ENCODE results near the gene ANP32A. TPM values are rescaled to one million over a fixed set of nuclear protein-coding genes. Genes with fewer than 3 reads are reported as not detected.

ANP32A gene
- polyA plus RNA-seq, 1 donor, result 201 TPM

DNA sequence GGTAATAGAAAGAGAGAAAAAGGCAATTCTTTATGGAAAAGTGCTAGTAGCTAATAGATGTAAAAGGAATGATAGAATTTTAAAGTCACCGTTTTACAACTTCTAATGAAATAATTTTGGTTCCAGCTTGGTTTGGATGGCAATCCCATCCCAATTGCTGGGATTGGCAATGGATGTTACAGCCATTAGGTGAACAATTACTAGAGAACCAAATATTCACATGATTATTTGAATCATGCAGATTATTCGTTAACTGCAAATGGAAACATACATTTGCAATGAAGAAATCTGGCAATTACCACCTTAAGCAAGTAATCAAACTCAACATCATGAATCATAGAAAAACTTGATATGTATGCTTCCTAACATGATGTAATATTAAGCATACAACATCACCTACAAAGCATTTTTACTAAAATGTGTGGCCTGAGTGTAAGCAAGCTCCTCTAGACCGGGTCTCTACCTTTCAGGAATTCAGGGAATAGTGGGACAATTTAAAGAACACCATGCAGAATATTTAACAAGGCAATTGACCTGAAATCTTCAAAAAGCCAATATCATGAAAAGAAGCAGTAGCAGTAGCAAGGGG lies 26.2 kb upstream of the ANP32A start:
- WGBS (ENCODE audit: insufficient coverage, low lambda C conversion rate), result 100% methylated on average over 1 of the region's 3 CpGs
- no peak overlapping the region for H3K27ac ChIP-seq (ENCODE audit: low read length)
- H3K27me3 ChIP-seq (ENCODE audit: control insufficient read depth, insufficient read depth, low read length), result peaks cover 37% of the 10 kb centered on the region
- H3K9me3 ChIP-seq (ENCODE audit: control insufficient read depth, low read depth, low read length), result no peaks in the 10 kb centered on the region
- no peaks in the 10 kb centered on the region for H3K36me3 ChIP-seq (ENCODE audit: control insufficient read depth, insufficient read depth, low read length)
- DNase-seq, result no peak
- no peak overlapping the region for H3K4me3 ChIP-seq (ENCODE audit: low read length)
- H3K4me1 ChIP-seq (ENCODE audit: control insufficient read depth, insufficient read depth, low read length), result no peaks in the 10 kb centered on the region

- no peak overlapping the region for H3K27ac ChIP-seq (ENCODE audit: low read length)
- H3K4me3 ChIP-seq (ENCODE audit: low read length), result no peak overlapping the region
- no peaks in the 10 kb centered on the region for H3K4me1 ChIP-seq (ENCODE audit: control insufficient read depth, insufficient read depth, low read length)
- WGBS (ENCODE audit: insufficient coverage, low lambda C conversion rate), result no CpG with 5 or more reads among the region's 5 CpGs
- no peaks in the 10 kb centered on the region for H3K9me3 ChIP-seq (ENCODE audit: control insufficient read depth, low read depth, low read length)
- H3K36me3 ChIP-seq (ENCODE audit: control insufficient read depth, insufficient read depth, low read length), result no peaks in the 10 kb centered on the region
- H3K27me3 ChIP-seq (ENCODE audit: control insufficient read depth, insufficient read depth, low read length), result peaks cover 44% of the 10 kb centered on the region
- no peak for DNase-seq
Observed at GRCh38 chr15:68844856-68845550, 24.3 kb upstream of the ANP32A start.

GRCh38 chr15:68843425-68844311 lies 23.0 kb upstream of the ANP32A start:
- H3K4me1 ChIP-seq (ENCODE audit: control insufficient read depth, insufficient read depth, low read length), result no peaks in the 10 kb centered on the region
- peak in 1 of 2 donors; percentile 60 for DNase-seq
- 33% methylated on average over 3 of the region's 32 CpGs for WGBS (ENCODE audit: insufficient coverage, low lambda C conversion rate)
- H3K9me3 ChIP-seq (ENCODE audit: control insufficient read depth, low read depth, low read length), result no peaks in the 10 kb centered on the region
- peak overlapping the region; percentile 38 for H3K4me3 ChIP-seq (ENCODE audit: low read length)
- H3K36me3 ChIP-seq (ENCODE audit: control insufficient read depth, insufficient read depth, low read length), result no peaks in the 10 kb centered on the region
- no peak overlapping the region for H3K27ac ChIP-seq (ENCODE audit: low read length)
- H3K27me3 ChIP-seq (ENCODE audit: control insufficient read depth, insufficient read depth, low read length), result peaks cover 47% of the 10 kb centered on the region

- Histone ChIP-seq H3K27ac (ENCODE audit: low read length) (no peak overlapping the region), H3K27me3 (ENCODE audit: control insufficient read depth, insufficient read depth, low read length) (peaks cover 47% of the 10 kb centered on the region), H3K9me3 (ENCODE audit: control insufficient read depth, low read depth, low read length) (peaks cover 5% of the 10 kb centered on the region), H3K4me3 (ENCODE audit: low read length) (no peak overlapping the region), H3K36me3 (ENCODE audit: control insufficient read depth, insufficient read depth, low read length) (no peaks in the 10 kb centered on the region), H3K4me1 (ENCODE audit: control insufficient read depth, insufficient read depth, low read length) (no peaks in the 10 kb centered on the region)
- 71% methylated on average over 1 of the region's 1 CpG for WGBS (ENCODE audit: insufficient coverage, low lambda C conversion rate)
- DNase-seq, result no peak
Observed at GRCh38 chr15:68842958-68843357, 22.3 kb upstream of the ANP32A start.

DNA sequence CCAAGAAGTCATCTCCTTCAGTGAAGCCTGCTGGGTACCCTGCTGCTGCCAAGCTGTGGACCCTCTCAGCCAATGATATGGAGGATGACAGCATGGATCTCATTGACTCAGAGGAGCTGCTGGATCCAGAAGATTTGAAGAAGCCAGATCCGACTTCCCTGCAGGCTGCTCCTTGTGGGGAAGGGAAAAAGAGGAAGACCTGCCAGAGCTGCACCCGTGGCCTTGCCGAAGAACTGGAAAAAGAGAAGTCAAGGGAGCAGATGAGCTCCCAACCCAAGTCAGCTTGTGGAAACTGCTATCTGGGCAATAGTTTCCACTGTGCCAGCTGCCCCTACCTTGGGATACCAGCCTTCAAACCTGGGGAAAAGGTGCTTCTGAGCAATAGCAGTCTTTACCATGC lies 13.7 kb upstream of the ANP32A start:
- H3K27me3 ChIP-seq (ENCODE audit: control insufficient read depth, insufficient read depth, low read length), result peaks cover 5% of the 10 kb centered on the region
- WGBS (ENCODE audit: insufficient coverage, low lambda C conversion rate), result no CpG with 5 or more reads among the region's 3 CpGs
- H3K27ac ChIP-seq (ENCODE audit: low read length), result no peak overlapping the region
- H3K4me1 ChIP-seq (ENCODE audit: control insufficient read depth, insufficient read depth, low read length), result no peaks in the 10 kb centered on the region
- no peak overlapping the region for H3K4me3 ChIP-seq (ENCODE audit: low read length)
- H3K9me3 ChIP-seq (ENCODE audit: control insufficient read depth, low read depth, low read length), result peaks cover 13% of the 10 kb centered on the region
- no peaks in the 10 kb centered on the region for H3K36me3 ChIP-seq (ENCODE audit: control insufficient read depth, insufficient read depth, low read length)
- no peak for DNase-seq

GRCh38 chr15:68833700-68834331 lies 13.1 kb upstream of the ANP32A start:
- peaks cover 13% of the 10 kb centered on the region for H3K9me3 ChIP-seq (ENCODE audit: control insufficient read depth, low read depth, low read length)
- WGBS (ENCODE audit: insufficient coverage, low lambda C conversion rate), result no CpG with 5 or more reads among the region's 10 CpGs
- no peak for DNase-seq
- no peak overlapping the region for H3K4me3 ChIP-seq (ENCODE audit: low read length)
- H3K36me3 ChIP-seq (ENCODE audit: control insufficient read depth, insufficient read depth, low read length), result no peaks in the 10 kb centered on the region
- no peak overlapping the region for H3K27ac ChIP-seq (ENCODE audit: low read length)
- peaks cover 4% of the 10 kb centered on the region for H3K27me3 ChIP-seq (ENCODE audit: control insufficient read depth, insufficient read depth, low read length)
- no peaks in the 10 kb centered on the region for H3K4me1 ChIP-seq (ENCODE audit: control insufficient read depth, insufficient read depth, low read length)

GRCh38 chr15:68830141-68830785 lies 9.6 kb upstream of the ANP32A start:
- no peak for DNase-seq
- H3K4me1 ChIP-seq (ENCODE audit: control insufficient read depth, insufficient read depth, low read length), result no peaks in the 10 kb centered on the region
- no peak overlapping the region for H3K4me3 ChIP-seq (ENCODE audit: low read length)
- peaks cover 4% of the 10 kb centered on the region for H3K27me3 ChIP-seq (ENCODE audit: control insufficient read depth, insufficient read depth, low read length)
- H3K27ac ChIP-seq (ENCODE audit: low read length), result no peak overlapping the region
- no peaks in the 10 kb centered on the region for H3K9me3 ChIP-seq (ENCODE audit: control insufficient read depth, low read depth, low read length)
- no peaks in the 10 kb centered on the region for H3K36me3 ChIP-seq (ENCODE audit: control insufficient read depth, insufficient read depth, low read length)
- 100% methylated on average over 1 of the region's 3 CpGs for WGBS (ENCODE audit: insufficient coverage, low lambda C conversion rate)

GRCh38 chr15:68829068-68829467 lies 8.4 kb upstream of the ANP32A start:
- H3K4me3 ChIP-seq (ENCODE audit: low read length), result no peak overlapping the region
- no peaks in the 10 kb centered on the region for H3K4me1 ChIP-seq (ENCODE audit: control insufficient read depth, insufficient read depth, low read length)
- no peak overlapping the region for H3K27ac ChIP-seq (ENCODE audit: low read length)
- H3K9me3 ChIP-seq (ENCODE audit: control insufficient read depth, low read depth, low read length), result no peaks in the 10 kb centered on the region
- no peak for DNase-seq
- peaks cover 4% of the 10 kb centered on the region for H3K27me3 ChIP-seq (ENCODE audit: control insufficient read depth, insufficient read depth, low read length)
- no peaks in the 10 kb centered on the region for H3K36me3 ChIP-seq (ENCODE audit: control insufficient read depth, insufficient read depth, low read length)

DNA sequence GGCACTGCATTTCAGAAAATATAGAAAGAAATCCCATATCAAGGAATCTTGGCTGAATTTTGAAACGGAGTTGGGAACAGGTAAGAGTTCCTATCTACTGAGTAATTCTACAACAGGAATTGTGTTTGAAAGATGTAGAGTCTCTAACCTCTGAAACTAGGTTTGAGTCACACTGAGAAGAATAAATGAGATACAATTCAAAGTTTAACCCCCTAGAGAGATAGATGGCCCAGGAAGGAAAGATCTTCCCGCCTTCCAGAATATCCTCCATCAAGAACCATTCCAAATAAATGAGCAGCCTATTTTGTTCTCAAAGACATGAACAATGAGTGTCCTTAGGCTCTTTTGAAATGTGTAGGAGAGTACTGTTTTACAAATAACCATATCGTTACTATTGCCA lies 2.9 kb upstream of the ANP32A start:
- H3K4me1 ChIP-seq (ENCODE audit: control insufficient read depth, insufficient read depth, low read length), result peaks cover 3% of the 10 kb centered on the region
- H3K36me3 ChIP-seq (ENCODE audit: control insufficient read depth, insufficient read depth, low read length), result no peaks in the 10 kb centered on the region
- no peaks in the 10 kb centered on the region for H3K9me3 ChIP-seq (ENCODE audit: control insufficient read depth, low read depth, low read length)
- H3K4me3 ChIP-seq (ENCODE audit: low read length), result no peak overlapping the region
- H3K27ac ChIP-seq (ENCODE audit: low read length), result no peak overlapping the region
- 86% methylated on average over 1 of the region's 3 CpGs for WGBS (ENCODE audit: insufficient coverage, low lambda C conversion rate)
- no peaks in the 10 kb centered on the region for H3K27me3 ChIP-seq (ENCODE audit: control insufficient read depth, insufficient read depth, low read length)
- no peak for DNase-seq

GRCh38 chr15:68822818-68823217 lies 2.1 kb upstream of the ANP32A start:
- DNase-seq, result no peak
- Histone ChIP-seq H3K36me3 (ENCODE audit: control insufficient read depth, insufficient read depth, low read length) (no peaks in the 10 kb centered on the region), H3K9me3 (ENCODE audit: control insufficient read depth, low read depth, low read length) (no peaks in the 10 kb centered on the region), H3K27me3 (ENCODE audit: control insufficient read depth, insufficient read depth, low read length) (no peaks in the 10 kb centered on the region), H3K27ac (ENCODE audit: low read length) (peak overlapping the region; percentile 97), H3K4me3 (ENCODE audit: low read length) (no peak overlapping the region), H3K4me1 (ENCODE audit: control insufficient read depth, insufficient read depth, low read length) (peaks cover 3% of the 10 kb centered on the region)
- WGBS (ENCODE audit: insufficient coverage, low lambda C conversion rate), result 44% methylated on average over 3 of the region's 3 CpGs

Data from large intestine (tissue), 3 donors.